ENCODE measurements around the gene ZFR. TPM values are rescaled to one million over a fixed set of nuclear protein-coding genes. Genes with fewer than 3 reads are reported as not detected.

ZFR gene
- total RNA-seq, 1 experiment from 2014 or later, result 62.4 TPM

GRCh38 chr5:32392039-32392438 is 52.5 kb downstream of the ZFR start:
- Histone ChIP-seq H2AFZ (ENCODE audit: low read length) (no peak overlapping the region), H3K27ac (ENCODE audit: insufficient read length, low read depth, low read length) (no peak overlapping the region), H3K79me1 (ENCODE audit: insufficient read depth, low read depth, low read length, poor library complexity, severe bottlenecking) (no peaks in the 10 kb centered on the region), H3K23ac (ENCODE audit: insufficient read length, low read depth, low read length) (no peak overlapping the region), H3K9ac (ENCODE audit: extremely low read depth, insufficient read length, low read length) (no peak overlapping the region), H3K9me3 (ENCODE audit: control insufficient read depth, low read depth, low read length) (no peaks in the 10 kb centered on the region), H2BK15ac (ENCODE audit: low read depth, low read length) (no peak overlapping the region), H2BK12ac (ENCODE audit: insufficient read length, low read depth, low read length) (no peak overlapping the region), H3K18ac (ENCODE audit: insufficient read length, low read depth, low read length) (no peak overlapping the region), H3K4me2 (ENCODE audit: insufficient read depth, insufficient read length, low read length) (no peak overlapping the region), H2BK120ac (ENCODE audit: low read depth, low read length, poor library complexity, severe bottlenecking) (no peak overlapping the region), H4K5ac (ENCODE audit: insufficient read length, low read depth, low read length) (no peak overlapping the region), H3K79me2 (ENCODE audit: insufficient read depth, low read length) (no peaks in the 10 kb centered on the region), H3K4ac (ENCODE audit: low read depth, low read length) (no peak overlapping the region), H2AK5ac (ENCODE audit: insufficient read length, low read length) (no peak overlapping the region), H4K20me1 (ENCODE audit: control insufficient read depth, insufficient read depth, insufficient read length) (no peaks in the 10 kb centered on the region), H4K8ac (replicated peaks; ENCODE audit: insufficient read length, low read depth, low read length) (no peak overlapping the region), H3K23me2 (ENCODE audit: insufficient read length, low read depth, low read length, poor library complexity, severe bottlenecking) (no peaks in the 10 kb centered on the region), H4K91ac (ENCODE audit: insufficient read length, low read depth, low read length) (no peak overlapping the region), H3T11ph (ENCODE audit: low read length) (no peak overlapping the region), H2BK20ac (ENCODE audit: low read depth, low read length, poor library complexity, severe bottlenecking) (no peak overlapping the region), H2BK5ac (ENCODE audit: insufficient read length, low read length) (no peak overlapping the region), H3K14ac (ENCODE audit: insufficient read depth, low read length) (no peak overlapping the region), H3K27me3 (ENCODE audit: insufficient read depth, low read length) (no peaks in the 10 kb centered on the region), H3K56ac (ENCODE audit: insufficient read length, low read depth, low read length) (no peak overlapping the region), H3K4me1 (ENCODE audit: insufficient read depth, low read length) (no peaks in the 10 kb centered on the region)
- no peaks in the 10 kb centered on the region for H3K27me3 Mint-ChIP-seq (ENCODE audit: low read depth)
- no peak for TF ChIP-seq CTCF (conservative IDR thresholded peaks at IDR 0.05)
- H3K4me1 Mint-ChIP-seq, result no peaks in the 10 kb centered on the region
- DNase-seq, result no peak
- no peak overlapping the region for H3K4me3 Mint-ChIP-seq
- H3K36me3 Mint-ChIP-seq (ENCODE audit: insufficient read depth in 1 of 3, low read depth in 3 of 3), result peaks cover 20 to 83% (median 79%) of the 10 kb centered on the region in 3 experiments; a peak in 6 of 7 replicates
- no peak overlapping the region for H3K27ac Mint-ChIP-seq
- no CpG with 5 or more reads among the region's 3 CpGs for WGBS (ENCODE audit: extremely low coverage, insufficient read length, low lambda C conversion rate)
- no peaks in the 10 kb centered on the region for H3K9me3 Mint-ChIP-seq
